Astrocyte of the spinal cord (primary cell): ENCODE data around the gene PTPN23.

Source experiments
- DNase-seq: peaks from one replicate; pipeline ENCODE4 v3.0.0; 2011; ENCODE audit warnings: low read depth, low spot score
- H3K4me3 ChIP-seq: 2 replicates; pipeline ENCODE4 v1.5.1; 2011; ENCODE audit warnings: low read depth, mild to moderate bottlenecking, low read length, moderate library complexity
- CTCF ChIP-seq: IDR thresholded peaks from 2 replicates; pipeline ENCODE4 v1.5.1; 2012; ENCODE audit warnings: low read depth, mild to moderate bottlenecking, low read length, inconsistent platforms
- in situ Hi-C: cut with HindIII; loops from 2 replicates; pipeline ENCODE4 v1.10.0; 2017; ENCODE audit warnings: low sequenced_read_pairs

The PTPN23 gene

GRCh38 chr3:47404955-47405790 lies 24.4 kb downstream of the PTPN23 start:
- no peak overlapping the region for H3K4me3 ChIP-seq
- peak; percentile 64 for DNase-seq
- in situ Hi-C loops = no loop called here
- no peak for TF ChIP-seq CTCF

- no peak overlapping the region for H3K4me3 ChIP-seq
- no peak for DNase-seq
- TF ChIP-seq CTCF = no peak
- in situ Hi-C loops = no loop called here
These were observed 25.3 kb downstream of the PTPN23 start for GRCh38 chr3:47405820-47406761.

GRCh38 chr3:47406762-47407149 lies 25.9 kb downstream of the PTPN23 start:
- in situ Hi-C loops = no loop called here
- no peak for TF ChIP-seq CTCF
- H3K4me3 ChIP-seq = no peak overlapping the region
- no peak for DNase-seq

GRCh38 chr3:47407237-47407636 lies 26.4 kb downstream of the PTPN23 start:
- DNase-seq = no peak
- TF ChIP-seq CTCF = no peak
- in situ Hi-C loops = no loop called here
- no peak overlapping the region for H3K4me3 ChIP-seq

- no peak overlapping the region for H3K4me3 ChIP-seq
- no peak for TF ChIP-seq CTCF
- in situ Hi-C loops = no loop called here
- DNase-seq = no peak
These were observed 27.3 kb downstream of the PTPN23 start for GRCh38 chr3:47407896-47408838.

- no peak for DNase-seq
- in situ Hi-C loops = no loop called here
- no peak for TF ChIP-seq CTCF
- H3K4me3 ChIP-seq = no peak overlapping the region
These were observed 28.0 kb downstream of the PTPN23 start for GRCh38 chr3:47408839-47409229.
